SK-N-SH (cell line): ENCODE data around the gene CSRNP3. TPM values are rescaled to one million over a fixed set of nuclear protein-coding genes. Genes with fewer than 3 reads are reported as not detected.

Experiments used
- CTCF ChIA-PET: fragments of 300-600, 350-600 bp; formaldehyde crosslinking; extraction: SDS; loops from one replicate; lab custom pipeline; 2021; lab: Yijun Ruan, JAX
- POLR2A ChIA-PET: fragments of 350-600 bp; sonication (Branson Sonifier 250); formaldehyde crosslinking; extraction: SDS; loops from one replicate; lab custom pipeline; 2020; ENCODE audit warnings: antibody characterized with exemption, inconsistent platforms; lab: Yijun Ruan, JAX
- DNase-seq: peaks from one replicate; pipeline ENCODE4 v3.0.0; 2012
- H2AFZ ChIP-seq: fragments of 200-600 bp; sonication (generic); 2 replicates; pipeline ENCODE4 v1.8.1; 2016; ENCODE audit warnings: antibody characterized with exemption, mild to moderate bottlenecking, low read depth
- H3F3A ChIP-seq: fragments of 200-600 bp; sonication (generic); replicated peaks from 2 replicates; pipeline ENCODE3; 2016; ENCODE audit warnings: antibody characterized with exemption, mild to moderate bottlenecking; ENCODE audit not compliant: insufficient read depth
- H3K27ac ChIP-seq, 2 experiments: fragments of 200-500 bp in 1 of 2; fragments of 200-600 bp in 1 of 2; sonication (Bioruptor generic) in 1 of 2; sonication (generic), shearing (Covaris generic) in 1 of 2; 2 replicates each; pipeline versions ENCODE4 v1.5.1 to v1.6.1; 2014 to 2016; ENCODE audit warnings: low read depth in 2 of 2, inconsistent platforms in 1 of 2, low read length in 1 of 2, mild to moderate bottlenecking in 1 of 2, mixed read lengths in 1 of 2
- H3K27me3 ChIP-seq: fragments of 200-600 bp; sonication (generic), shearing (Covaris generic); 2 replicates; pipeline ENCODE4 v1.6.1; 2016; ENCODE audit warnings: mixed run types; ENCODE audit not compliant: insufficient read depth
- H3K36me3 ChIP-seq, 2 experiments: fragments of 200-500 bp in 1 of 2; fragments of 200-600 bp in 1 of 2; sonication (Bioruptor generic) in 1 of 2; sonication (generic) in 1 of 2; replicated peaks in 1 of 2; 2 replicates each; pipeline versions ENCODE3 to v1.5.1; 2014 to 2016; ENCODE audit warnings: low read length in 1 of 2, mild to moderate bottlenecking in 1 of 2; ENCODE audit not compliant: insufficient read depth in 2 of 2, control insufficient read depth in 1 of 2
- H3K4me1 ChIP-seq, 2 experiments: fragments of 200-500 bp in 1 of 2; fragments of 200-600 bp in 1 of 2; sonication (Bioruptor generic) in 1 of 2; sonication (generic), shearing (Covaris generic) in 1 of 2; 2 replicates each; pipeline versions ENCODE4 v1.5.1 to v1.6.1; 2014 to 2016; ENCODE audit warnings: low read depth in 1 of 2, low read length in 1 of 2, mixed run types in 1 of 2; ENCODE audit not compliant: insufficient read depth in 2 of 2, control insufficient read depth in 1 of 2
- H3K4me2 ChIP-seq: fragments of 200-600 bp; sonication (generic), shearing (Covaris generic); 2 replicates; pipeline ENCODE4 v1.6.1; 2017; ENCODE audit warnings: mixed run types
- H3K4me3 ChIP-seq, 2 experiments: fragments of 200-500 bp in 1 of 2; fragments of 200-600 bp in 1 of 2; sonication (Bioruptor generic) in 1 of 2; sonication (generic), shearing (Covaris generic) in 1 of 2; 2 replicates each; pipeline versions ENCODE4 v1.5.1 to v1.8.1; 2014 to 2016; ENCODE audit warnings: low read depth in 2 of 2, inconsistent platforms in 1 of 2, low read length in 1 of 2, mild to moderate bottlenecking in 1 of 2, mixed read lengths in 1 of 2, moderate library complexity in 1 of 2
- H3K79me2 ChIP-seq: fragments of 200-600 bp; sonication (generic); 2 replicates; pipeline ENCODE4 v1.8.1; 2017; ENCODE audit warnings: mild to moderate bottlenecking; ENCODE audit not compliant: insufficient read depth
- H3K9ac ChIP-seq: fragments of 200-600 bp; sonication (generic); 2 replicates; pipeline ENCODE4 v1.6.1; 2017; ENCODE audit warnings: mixed run types
- H3K9me2 ChIP-seq: fragments of 200-600 bp; sonication (generic); 2 replicates; pipeline ENCODE4 v1.6.1; 2017; ENCODE audit warnings: mixed run types
- H3K9me3 ChIP-seq: fragments of 200-600 bp; sonication (generic); 2 replicates; pipeline ENCODE4 v1.6.1; 2017; ENCODE audit warnings: mixed run types, mild to moderate bottlenecking, moderate library complexity
- H4K20me1 ChIP-seq: fragments of 200-600 bp; sonication (generic); 2 replicates; pipeline ENCODE4 v1.6.1; 2017; ENCODE audit warnings: mild to moderate bottlenecking, mixed run types; ENCODE audit not compliant: insufficient read depth
- ELF1 ChIP-seq: IDR thresholded peaks from 2 replicates; pipeline ENCODE4 v1.4.0; 2012
- EZH2phosphoT487 ChIP-seq: fragments of 200-600 bp; sonication (generic); IDR thresholded peaks from 2 replicates; pipeline ENCODE4 v1.6.1; 2017; ENCODE audit warnings: low read depth, mixed run types, mild to moderate bottlenecking, antibody characterized with exemption, moderate library complexity, borderline replicate concordance
- FOXM1 ChIP-seq: IDR thresholded peaks from 2 replicates; pipeline ENCODE4 v1.4.0; 2012; ENCODE audit warnings: low read depth, mild to moderate bottlenecking
- GABPA ChIP-seq: IDR thresholded peaks from 2 replicates; pipeline ENCODE4 v1.4.0; 2012; ENCODE audit warnings: low read depth, mild to moderate bottlenecking
- GATA2 ChIP-seq: sonication (generic); formaldehyde crosslinking; IDR thresholded peaks from 2 replicates; pipeline ENCODE4 v1.5.0; 2020; ENCODE audit warnings: mild to moderate bottlenecking, missing genetic modification reagents
- JUND ChIP-seq: IDR thresholded peaks from 2 replicates; pipeline ENCODE4 v1.4.0; 2012
- MEF2A ChIP-seq: IDR thresholded peaks from 2 replicates; pipeline ENCODE4 v1.4.0; 2012; ENCODE audit warnings: low read depth, borderline replicate concordance
- NFIC ChIP-seq: IDR thresholded peaks from 2 replicates; pipeline ENCODE4 v1.4.0; 2012; ENCODE audit warnings: borderline replicate concordance
- PBX3 ChIP-seq: IDR thresholded peaks from 2 replicates; pipeline ENCODE4; 2012
- SIN3A ChIP-seq: IDR thresholded peaks from 2 replicates; pipeline ENCODE4 v1.6.1; 2012; ENCODE audit warnings: low read depth, mild to moderate bottlenecking, low read length, moderate library complexity, borderline replicate concordance
- SMC3 ChIP-seq: IDR thresholded peaks from 2 replicates; pipeline ENCODE4 v1.6.1; 2012; ENCODE audit warnings: low read depth, low read length, improper control_type of control experiment
- TAF1 ChIP-seq: IDR thresholded peaks from 2 replicates; pipeline ENCODE4 v1.6.1; 2012; ENCODE audit warnings: low read depth, mild to moderate bottlenecking, low read length, moderate library complexity, borderline replicate concordance
- USF1 ChIP-seq: IDR thresholded peaks from 2 replicates; pipeline ENCODE4 v1.4.0; 2012; ENCODE audit warnings: low read depth, borderline replicate concordance
- USF2 ChIP-seq: fragments of 150-350 bp; IDR thresholded peaks from 2 replicates; pipeline ENCODE4 v1.6.1; 2017; ENCODE audit warnings: antibody characterized with exemption, low read length, low read depth, borderline replicate concordance
- WGBS: methylation state at CpG from one replicate; pipeline ENCODE4 v1.1.6; 2017; ENCODE audit warnings: low lambda C conversion rate; 5-methylcytosine and 5-hydroxymethylcytosine counted together
- polyA plus RNA-seq, 3 experiments: library from polyadenylated mRNA; depleted of rRNA; stranded (reverse); fragments of >200 nt; gene quantifications; 2 replicates each; pipeline ENCODE4 v1.2.3, GENCODE V29; 2012

The CSRNP3 gene
- polyA plus RNA-seq, 1 of the 3 experiments (the other 2 are of a cell fraction), result 1.0 TPM

GRCh38 chr2:165434865-165435496, 34.5 kb upstream of the CSRNP3 start (continued):
- no peak for TF ChIP-seq USF2

- CTCF ChIA-PET, result interaction anchor here (1.0 kb wide), 1 partner anchor 439 kb away, joined by 3 read pairs; no protein-coding TSS in a partner anchor
- WGBS, result 74% methylated on average over 1 of the region's 1 CpG
- Histone ChIP-seq H3K9me3 (no peaks in the 10 kb centered on the region), H3K79me2 (no peaks in the 10 kb centered on the region), H2AFZ (no peak overlapping the region), H3K4me1 (peaks cover 6 to 18% of the 10 kb centered on the region in 2 experiments; a peak in 3 of 4 replicates), H3K27me3 (no peaks in the 10 kb centered on the region), H3F3A (no peaks in the 10 kb centered on the region), H3K9me2 (no peaks in the 10 kb centered on the region), H3K27ac (no peak overlapping the region), H3K4me3 (no peak overlapping the region), H3K4me2 (no peak overlapping the region), H3K36me3 (no peaks in the 10 kb centered on the region), H3K9ac (no peak overlapping the region), H4K20me1 (no peaks in the 10 kb centered on the region)
- TF ChIP-seq NFIC (no peak), JUND (no peak), ELF1 (no peak), GABPA (no peak), MEF2A (no peak), TAF1 (no peak), EZH2phosphoT487 (no peak), SMC3 (no peak), USF1 (no peak), FOXM1 (no peak), SIN3A (no peak), GATA2 (CRISPR knock-in tag) (no peak)
- POLR2A ChIA-PET, result no interaction called here
- DNase-seq, result no peak
Measured at GRCh38 chr2:165435611-165436010, 33.9 kb upstream of the CSRNP3 start.

GRCh38 chr2:165436559-165436958, 32.9 kb upstream of the CSRNP3 start:
- ChIA-PET POLR2A (no interaction called here), CTCF (interaction anchor here (0.8 to 1.5 kb wide), 4 partner anchors 10 to 438 kb away, joined by 3 to 5 read pairs (median 4); no protein-coding TSS in a partner anchor)
- DNase-seq, result no peak
- Histone ChIP-seq H3K9ac (no peak overlapping the region), H3K79me2 (no peaks in the 10 kb centered on the region), H3K27me3 (no peaks in the 10 kb centered on the region), H4K20me1 (no peaks in the 10 kb centered on the region), H3K4me2 (no peak overlapping the region), H3K4me1 (peaks cover 6 to 17% of the 10 kb centered on the region in 2 experiments; a peak in 2 of 4 replicates), H3K36me3 (no peaks in the 10 kb centered on the region), H2AFZ (no peak overlapping the region), H3K9me3 (no peaks in the 10 kb centered on the region), H3K9me2 (no peaks in the 10 kb centered on the region), H3F3A (no peaks in the 10 kb centered on the region), H3K4me3 (no peak overlapping the region), H3K27ac (no peak overlapping the region)
- 73% methylated on average over 3 of the region's 3 CpGs for WGBS
- TF ChIP-seq PBX3 (no peak), GATA2 (CRISPR knock-in tag) (no peak)
